GM12801 (cell line): ENCODE measurements around the gene ICAM4.

ENCODE experiments used
- CTCF ChIP-seq: IDR thresholded peaks from one replicate; pipeline ENCODE4 v1.5.1; 2011; ENCODE audit warnings: control low read depth; ENCODE audit not compliant: insufficient read length; ENCODE audit errors: extremely low read depth

Gene ICAM4

GRCh38 chr19:10270616-10271394, 15.9 kb upstream of the ICAM4 start, which contains the start of gene ICAM1:
Gene ICAM1, plus strand, starts transcription at chr19:10271120. Its CDS starts 40 bp downstream, at chr19:10271160.
- no peak for TF ChIP-seq CTCF

GRCh38 chr19:10271543-10272086, 15.1 kb upstream of the ICAM4 start:
- TF ChIP-seq CTCF: no peak

GRCh38 chr19:10274589-10274988, 12.2 kb upstream of the ICAM4 start:
- no peak for TF ChIP-seq CTCF

- TF ChIP-seq CTCF: no peak
Measured at GRCh38 chr19:10277795-10278589, 8.8 kb upstream of the ICAM4 start.

- TF ChIP-seq CTCF: no peak
Measured at GRCh38 chr19:10278935-10279334, 7.8 kb upstream of the ICAM4 start.

- TF ChIP-seq CTCF: no peak
Measured at GRCh38 chr19:10279737-10280442, 6.9 kb upstream of the ICAM4 start.
